Effector CD8-positive, alpha-beta T cell (primary cell): ENCODE results near the gene TOMM20L.
A peak's percentile ranks its signal among the peaks of the same experiment; 100 is the strongest.
"Not testable (repeated sequence)": the region's sequence is repeated elsewhere in the genome, so short reads cannot be mapped to it uniquely, and the experiment has no call there.

Experiments
- DNase-seq: peaks from one replicate; lab custom pipeline; 2025; lab: John Stamatoyannopoulos, UW
- total RNA-seq, 4 experiments: gene quantifications; one replicate each; lab custom pipeline; 2026; lab: John Stamatoyannopoulos, UW

TOMM20L gene
- total RNA-seq: 0 to 0.10 (median 0.04) reads per million in 4 experiments

GRCh38 chr14:58395812-58396788, at the start of gene TOMM20L:
Gene TOMM20L (plus strand): TSS chr14:58395930. CDS start chr14:58395958, 28 bp downstream.
- peak; percentile 55 for DNase-seq

DNA sequence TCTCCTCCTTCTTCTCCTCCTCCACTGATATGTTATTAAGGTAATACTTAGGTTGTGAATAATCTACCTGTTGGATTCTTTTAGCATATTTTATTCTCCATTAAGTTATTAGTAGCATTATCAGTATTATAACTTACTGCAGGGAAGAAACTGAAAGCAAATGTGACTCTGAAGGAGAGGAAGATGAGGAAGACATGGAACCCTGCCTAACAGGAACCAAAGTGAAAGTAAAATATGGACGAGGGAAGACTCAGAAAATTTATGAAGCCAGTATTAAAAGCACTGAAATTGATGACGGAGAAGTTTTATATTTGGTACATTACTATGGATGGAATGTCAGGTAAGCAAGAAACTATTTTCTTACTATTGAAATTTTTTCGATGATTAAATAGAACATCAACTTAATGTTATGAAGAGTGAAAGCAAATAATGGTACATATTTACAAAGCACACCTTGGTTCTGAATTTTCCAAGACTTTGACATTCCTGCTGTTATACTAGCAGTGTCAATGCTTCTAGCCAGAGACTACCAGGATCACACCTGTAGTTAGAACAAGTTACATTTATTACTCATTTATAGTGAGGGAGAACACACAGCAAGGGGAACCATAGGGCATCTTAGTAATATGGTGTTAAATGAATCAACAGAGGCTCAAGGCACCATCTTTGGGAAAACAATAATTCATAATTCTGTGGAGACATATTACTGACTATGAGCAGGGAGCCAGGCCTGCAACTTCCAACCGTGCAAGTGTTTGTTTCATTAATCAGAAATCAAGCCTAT, 42.0 kb upstream of the TOMM20L start:
- DNase-seq: no peak

GRCh38 chr14:58354808-58355207, 40.9 kb upstream of the TOMM20L start:
- no peak for DNase-seq

DNA sequence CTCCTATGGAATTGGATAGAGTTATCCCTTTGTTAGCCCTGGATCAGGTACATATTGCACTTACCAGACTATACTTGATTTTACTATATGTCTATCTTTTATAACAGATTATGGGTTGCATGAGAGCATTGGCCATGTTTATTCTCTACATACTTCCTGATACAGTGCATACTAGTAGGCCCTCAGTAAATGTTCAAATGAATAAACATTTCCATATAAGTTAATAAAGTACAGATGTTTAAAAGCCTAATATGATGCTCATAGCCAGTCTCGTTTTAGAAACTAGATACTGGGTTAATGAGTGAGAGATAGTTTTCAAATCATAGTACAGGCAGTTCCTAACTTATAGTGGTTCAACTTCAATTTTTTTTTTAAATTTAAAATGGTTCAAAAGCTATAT, 39.5 kb upstream of the TOMM20L start:
- no peak for DNase-seq

GRCh38 chr14:58362272-58362671, 33.5 kb upstream of the TOMM20L start:
- not testable (repeated sequence) for DNase-seq

- DNase-seq: no peak
Observed at GRCh38 chr14:58362798-58363412, 32.8 kb upstream of the TOMM20L start.

- DNase-seq: no peak
Observed at GRCh38 chr14:58364316-58364715, 31.4 kb upstream of the TOMM20L start.

DNA sequence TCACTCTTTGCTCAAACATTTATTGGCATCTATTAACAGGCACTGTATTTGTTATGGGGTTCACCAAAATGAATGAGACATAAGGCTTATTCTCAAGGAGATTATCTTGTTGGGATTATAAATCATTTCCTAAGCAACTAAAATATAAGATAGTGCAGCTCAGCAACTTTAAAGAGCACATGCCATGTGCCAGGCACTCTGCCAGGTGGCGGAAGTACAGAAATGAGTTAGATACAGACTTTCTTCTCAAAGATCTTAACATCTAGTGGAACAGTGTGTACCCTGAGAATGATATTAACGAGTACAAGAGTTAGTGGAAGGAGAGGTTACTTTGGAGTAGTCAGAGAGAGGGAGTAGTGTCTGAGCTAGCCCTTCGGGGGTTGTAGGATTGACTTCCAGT, 28.4 kb upstream of the TOMM20L start:
- no peak for DNase-seq

DNA sequence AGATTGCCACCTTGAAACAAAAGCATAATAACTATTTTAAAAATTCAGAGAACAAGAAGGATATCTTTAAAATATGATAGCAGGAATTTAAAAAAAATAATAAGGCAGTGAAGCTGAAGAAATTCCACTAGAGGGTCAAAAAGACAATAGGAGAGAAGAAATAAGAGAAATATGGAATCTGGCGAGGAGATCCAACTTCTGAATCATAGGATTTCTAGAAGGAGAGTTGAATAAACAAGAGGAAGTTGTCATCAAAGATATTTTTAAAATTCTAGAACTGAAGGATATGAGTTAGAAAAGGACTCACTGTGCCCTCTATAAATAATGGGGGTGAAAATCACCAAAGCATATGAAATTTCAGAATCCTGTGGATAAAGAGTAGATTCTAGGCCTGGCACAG, 26.8 kb upstream of the TOMM20L start:
- no peak for DNase-seq

DNA sequence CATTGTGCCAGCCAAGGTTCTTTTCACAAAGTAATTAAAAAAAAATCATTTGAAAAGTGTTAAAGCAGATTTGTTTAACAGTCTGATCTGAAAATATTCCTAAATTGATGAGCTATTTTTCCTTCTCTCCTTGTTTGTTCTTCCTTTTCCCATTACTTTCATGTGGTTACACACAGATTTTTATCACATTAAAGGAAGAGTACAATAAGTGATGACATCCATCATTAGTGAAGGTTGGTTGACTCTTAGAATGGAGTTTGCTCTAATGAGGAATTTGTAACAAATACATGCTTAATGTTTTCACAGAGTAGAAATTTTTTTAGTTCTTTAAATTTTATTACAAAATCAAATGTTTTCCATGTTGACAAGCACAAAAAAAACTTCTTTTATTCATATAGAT, 18.9 kb upstream of the TOMM20L start:
- DNase-seq: no peak

- DNase-seq: no peak
Observed at GRCh38 chr14:58390830-58391229, 4.9 kb upstream of the TOMM20L start.

DNA sequence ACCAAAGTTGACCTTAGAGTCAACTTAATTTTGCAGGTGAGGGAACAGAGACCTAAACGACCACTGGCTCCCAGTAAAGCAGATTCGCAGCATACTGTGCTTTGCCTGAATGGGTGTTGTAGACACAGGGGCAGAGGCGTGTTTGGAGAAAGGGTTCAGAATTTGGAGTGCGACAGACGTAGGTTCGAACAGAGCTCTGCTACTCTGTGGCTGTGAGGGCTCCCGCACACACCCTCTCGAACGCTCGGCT, 243 bp upstream of the TOMM20L start:
- no peak for DNase-seq

DNA sequence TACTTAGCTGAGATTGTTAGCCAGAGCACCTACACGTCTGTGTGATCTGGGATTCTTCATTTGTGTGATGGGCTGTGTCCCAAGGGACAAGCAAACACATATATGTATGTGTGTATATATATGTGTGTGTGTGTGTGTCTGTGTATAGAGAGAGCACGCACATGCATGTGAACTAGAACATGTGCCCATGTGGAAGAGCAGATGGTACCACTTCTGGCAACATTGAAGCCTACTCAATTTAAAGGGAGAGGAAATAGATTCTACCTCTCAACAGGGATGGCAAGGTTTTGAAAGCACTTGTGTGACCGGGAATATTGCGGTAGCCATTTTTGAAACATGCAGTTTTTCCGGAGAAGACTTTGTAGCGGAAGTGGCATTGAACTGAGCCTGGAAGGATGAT, 1.4 kb downstream of the TOMM20L start:
- no peak for DNase-seq

DNA sequence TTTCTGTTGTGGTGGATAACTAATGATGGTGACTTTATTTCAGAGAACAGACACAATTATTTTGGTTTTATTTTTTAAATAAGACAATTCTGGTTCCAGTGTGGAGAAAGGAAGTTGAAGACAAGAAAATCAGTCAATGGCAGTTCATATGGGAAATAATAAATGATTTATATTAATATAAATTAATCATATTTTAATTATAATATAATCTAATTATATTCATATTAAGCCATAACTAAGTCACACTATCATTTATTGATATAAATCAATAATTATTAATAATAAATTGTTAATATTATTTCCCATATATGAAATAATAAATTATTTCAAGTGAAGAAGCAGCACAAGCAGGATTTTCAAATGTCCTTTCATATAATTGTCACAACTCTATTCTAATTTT, 2.8 kb downstream of the TOMM20L start:
- DNase-seq: no peak

- no peak for DNase-seq
Observed at GRCh38 chr14:58398895-58399294, 3.2 kb downstream of the TOMM20L start.

- no peak for DNase-seq
Observed at GRCh38 chr14:58401587-58401986, 5.9 kb downstream of the TOMM20L start.

DNA sequence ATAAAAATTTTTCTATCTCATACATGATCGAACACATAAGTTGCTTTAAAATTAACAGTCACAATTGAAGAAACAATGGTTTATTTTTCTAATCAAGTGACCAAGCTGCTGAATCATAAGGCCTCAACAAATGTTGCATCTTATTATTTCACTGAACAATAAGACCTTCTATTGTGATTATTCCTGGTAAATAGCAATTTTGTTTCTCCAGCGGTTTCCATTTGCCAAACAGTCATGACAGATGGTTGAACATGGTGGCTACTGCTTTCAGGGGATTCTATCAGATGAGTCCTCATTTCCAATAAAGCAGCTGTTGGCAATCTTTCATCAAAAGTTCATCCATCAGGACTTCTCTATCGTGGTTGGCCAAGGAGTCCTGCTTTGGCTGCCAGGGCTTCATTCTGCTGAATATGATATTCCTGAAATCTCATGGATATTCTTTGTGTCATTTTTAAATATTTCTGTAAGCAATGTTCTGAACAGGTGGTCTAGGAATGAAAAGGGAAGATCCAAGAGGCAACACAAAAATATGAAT, 13.0 kb downstream of the TOMM20L start:
- no peak for DNase-seq

GRCh38 chr14:58414845-58415244, 19.1 kb downstream of the TOMM20L start:
- DNase-seq: no peak

DNA sequence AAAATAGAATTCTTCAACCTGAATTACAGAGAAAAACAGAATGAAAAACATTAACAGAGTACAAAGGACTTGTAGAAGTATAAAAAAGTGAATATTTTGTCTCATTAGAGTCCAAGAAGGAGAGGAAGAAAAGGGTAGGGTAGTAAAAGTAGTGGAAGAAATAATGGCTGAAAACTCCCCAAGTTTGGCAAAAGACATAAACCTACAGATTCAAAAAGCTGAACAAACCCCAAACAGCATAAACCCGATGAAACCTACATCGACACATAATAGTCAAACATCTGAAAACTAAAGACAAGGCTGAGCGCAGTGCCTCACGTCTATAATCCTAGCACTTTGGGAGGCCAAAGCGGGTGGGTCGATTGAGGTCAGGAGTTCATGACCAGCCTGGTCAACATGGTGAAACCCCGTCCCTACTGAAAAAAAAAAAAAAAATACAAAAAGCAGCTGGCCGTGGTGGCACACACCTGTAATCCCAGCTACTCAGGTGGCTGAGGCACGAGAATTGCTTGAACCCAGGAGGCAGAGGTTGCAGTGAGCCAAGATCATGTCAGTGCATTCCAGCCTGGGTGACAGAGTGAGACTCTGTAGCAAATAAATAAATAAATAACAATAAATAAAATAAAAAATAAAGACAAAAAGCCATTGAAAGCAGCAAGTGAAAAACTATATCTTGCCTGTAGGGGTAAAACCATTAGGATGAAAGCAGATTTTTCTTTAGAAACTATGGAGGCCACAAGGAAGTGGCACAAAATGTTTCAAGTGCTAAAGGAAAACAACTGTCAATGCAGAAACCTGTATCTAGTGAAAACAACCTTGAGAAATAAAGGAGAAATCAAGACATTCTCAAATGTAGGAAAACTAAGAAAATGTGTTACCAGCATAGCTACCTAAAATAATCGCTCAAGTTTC, 20.2 kb downstream of the TOMM20L start:
- DNase-seq: no peak

GRCh38 chr14:58416934-58417333, 21.2 kb downstream of the TOMM20L start:
- not testable (repeated sequence) for DNase-seq

DNA sequence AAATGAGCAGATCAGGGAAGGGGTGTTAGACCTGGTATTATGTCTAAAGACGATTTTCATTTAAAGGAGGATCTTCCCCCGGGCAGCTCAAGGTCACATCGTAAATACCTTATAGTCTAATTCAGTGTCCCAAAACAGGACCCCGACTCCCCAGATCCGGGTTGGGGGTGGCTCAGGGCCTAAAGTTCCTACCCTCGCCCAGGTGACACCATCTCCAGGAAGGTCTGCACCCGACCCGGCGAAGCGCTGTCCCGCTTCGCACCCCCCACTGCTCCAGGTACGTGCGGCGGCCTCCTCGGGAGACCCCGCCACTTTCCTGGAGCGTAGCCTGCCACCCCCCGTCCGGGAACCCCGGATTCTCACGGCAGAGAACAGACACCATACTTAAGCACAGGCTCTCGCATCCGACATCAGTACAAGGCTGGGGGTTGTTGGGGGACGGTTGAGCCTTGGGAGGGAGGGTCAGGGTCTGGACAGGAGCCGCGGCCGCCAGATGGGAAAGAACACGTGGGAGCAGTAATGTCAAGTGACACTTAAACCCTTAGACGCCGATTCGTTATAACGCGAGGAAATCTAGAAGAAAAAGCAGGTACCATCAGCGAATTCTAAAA, 31.0 kb downstream of the TOMM20L start:
- DNase-seq: peak; percentile 22
